GM21786 (cell line): ENCODE data around the gene PRR30.
A peak's percentile ranks its signal among the peaks of the same experiment; 100 is the strongest.
"Not testable (repeated sequence)": the region's sequence is repeated elsewhere in the genome, so short reads cannot be mapped to it uniquely, and the experiment has no call there.

Source experiments
- ATAC-seq: cut with Tn5 transposase; IDR thresholded peaks from one replicate; pipeline ENCODE4 v1.9.1; 2021; ENCODE audit not compliant: unreplicated experiment

PRR30 gene

GRCh38 chr2:27130396-27130795 lies 8.8 kb downstream of the PRR30 start:
- no peak for ATAC-seq

GRCh38 chr2:27128668-27129571 lies 10.3 kb downstream of the PRR30 start:
- no peak for ATAC-seq

- ATAC-seq, result no peak
Measured at GRCh38 chr2:27127883-27128667, 11.1 kb downstream of the PRR30 start.

GRCh38 chr2:27126252-27126710 lies 12.9 kb downstream of the PRR30 start:
- no peak for ATAC-seq

- ATAC-seq, result no peak
Measured at GRCh38 chr2:27125104-27125503, 14.1 kb downstream of the PRR30 start.

- peak; percentile 70 for ATAC-seq
Measured at GRCh38 chr2:27123302-27124150, 15.7 kb downstream of the PRR30 start, which contains the start of gene ABHD1. TSS of gene ABHD1 (plus strand) at chr2:27123815. CDS start at chr2:27123949, 134 bp downstream.

- ATAC-seq, result no peak
Measured at GRCh38 chr2:27122791-27123190, 16.4 kb downstream of the PRR30 start.

- no peak for ATAC-seq
Measured at GRCh38 chr2:27121906-27122305, 17.3 kb downstream of the PRR30 start.

- ATAC-seq, result not testable (repeated sequence)
Measured at GRCh38 chr2:27119330-27119670, 19.9 kb downstream of the PRR30 start.

- ATAC-seq, result no peak
Measured at GRCh38 chr2:27118525-27119329, 20.5 kb downstream of the PRR30 start, which contains the start of gene CGREF1. TSS of gene CGREF1 (minus strand) at chr2:27119128. CDS start at chr2:27104366, 14,762 bp downstream.

- ATAC-seq, result no peak
Measured at GRCh38 chr2:27117995-27118524, 21.1 kb downstream of the PRR30 start.

GRCh38 chr2:27115519-27115918 lies 23.7 kb downstream of the PRR30 start:
- ATAC-seq, result no peak

GRCh38 chr2:27111392-27112078 lies 27.7 kb downstream of the PRR30 start:
- ATAC-seq, result not testable (repeated sequence)

GRCh38 chr2:27110603-27111352 lies 28.4 kb downstream of the PRR30 start:
- ATAC-seq, result not testable (repeated sequence)

- ATAC-seq, result no peak
Measured at GRCh38 chr2:27109083-27109482, 30.1 kb downstream of the PRR30 start.

- ATAC-seq, result no peak
Measured at GRCh38 chr2:27108221-27108620, 31.0 kb downstream of the PRR30 start.

GRCh38 chr2:27105981-27106380 lies 33.2 kb downstream of the PRR30 start:
- ATAC-seq, result no peak

- ATAC-seq, result no peak
Measured at GRCh38 chr2:27102329-27102728, 36.9 kb downstream of the PRR30 start.
